HG02852 (cell line): ENCODE results near the gene PACRG.
"Not testable (repeated sequence)": the region's sequence is repeated elsewhere in the genome, so short reads cannot be mapped to it uniquely, and the experiment has no call there.

Experiments
- ATAC-seq: cut with Tn5 transposase; IDR thresholded peaks from one replicate; pipeline ENCODE4 v1.9.1; 2021; ENCODE audit warnings: mild to moderate bottlenecking, moderate library complexity; ENCODE audit not compliant: unreplicated experiment

The PACRG gene

GRCh38 chr6:162922563-162923166, 194.9 kb downstream of the PACRG start:
- ATAC-seq: no peak

- ATAC-seq: no peak
Measured at GRCh38 chr6:162934844-162935243, 207.1 kb downstream of the PACRG start.

GRCh38 chr6:162940426-162940825, 212.7 kb downstream of the PACRG start:
- ATAC-seq: no peak

- ATAC-seq: no peak
Measured at GRCh38 chr6:162941128-162941527, 213.4 kb downstream of the PACRG start.

GRCh38 chr6:162942866-162943265, 215.1 kb downstream of the PACRG start:
- no peak for ATAC-seq

- no peak for ATAC-seq
Measured at GRCh38 chr6:162943369-162943768, 215.6 kb downstream of the PACRG start.

- no peak for ATAC-seq
Measured at GRCh38 chr6:162951164-162951743, 223.5 kb downstream of the PACRG start.

GRCh38 chr6:162952423-162952822, 224.6 kb downstream of the PACRG start:
- ATAC-seq: no peak

- ATAC-seq: no peak
Measured at GRCh38 chr6:162957062-162957461, 229.3 kb downstream of the PACRG start.

- ATAC-seq: no peak
Measured at GRCh38 chr6:162960679-162961457, 233.1 kb downstream of the PACRG start.

GRCh38 chr6:162962093-162962492, 234.3 kb downstream of the PACRG start:
- ATAC-seq: no peak

- ATAC-seq: no peak
Measured at GRCh38 chr6:162963861-162964260, 236.1 kb downstream of the PACRG start.

GRCh38 chr6:162964488-162965140, 236.8 kb downstream of the PACRG start:
- ATAC-seq: no peak

- no peak for ATAC-seq
Measured at GRCh38 chr6:162965366-162965765, 237.6 kb downstream of the PACRG start.

- ATAC-seq: no peak
Measured at GRCh38 chr6:162970246-162970645, 242.5 kb downstream of the PACRG start.

- no peak for ATAC-seq
Measured at GRCh38 chr6:162971356-162971755, 243.6 kb downstream of the PACRG start.

GRCh38 chr6:162973151-162973872, 245.5 kb downstream of the PACRG start:
- no peak for ATAC-seq

GRCh38 chr6:162973980-162974379, 246.2 kb downstream of the PACRG start:
- ATAC-seq: no peak

- no peak for ATAC-seq
Measured at GRCh38 chr6:162974685-162975084, 246.9 kb downstream of the PACRG start.

- no peak for ATAC-seq
Measured at GRCh38 chr6:162976141-162976540, 248.4 kb downstream of the PACRG start.

- ATAC-seq: not testable (repeated sequence)
Measured at GRCh38 chr6:162983234-162983633, 255.5 kb downstream of the PACRG start.
